Measurements from ENCODE around the gene FBXL7. TPM values are rescaled to one million over a fixed set of nuclear protein-coding genes. Genes with fewer than 3 reads are reported as not detected.

The FBXL7 gene
- total and polyA plus RNA-seq, 2 experiments from 2014 or later = 4.5 to 15.2 TPM

DNA sequence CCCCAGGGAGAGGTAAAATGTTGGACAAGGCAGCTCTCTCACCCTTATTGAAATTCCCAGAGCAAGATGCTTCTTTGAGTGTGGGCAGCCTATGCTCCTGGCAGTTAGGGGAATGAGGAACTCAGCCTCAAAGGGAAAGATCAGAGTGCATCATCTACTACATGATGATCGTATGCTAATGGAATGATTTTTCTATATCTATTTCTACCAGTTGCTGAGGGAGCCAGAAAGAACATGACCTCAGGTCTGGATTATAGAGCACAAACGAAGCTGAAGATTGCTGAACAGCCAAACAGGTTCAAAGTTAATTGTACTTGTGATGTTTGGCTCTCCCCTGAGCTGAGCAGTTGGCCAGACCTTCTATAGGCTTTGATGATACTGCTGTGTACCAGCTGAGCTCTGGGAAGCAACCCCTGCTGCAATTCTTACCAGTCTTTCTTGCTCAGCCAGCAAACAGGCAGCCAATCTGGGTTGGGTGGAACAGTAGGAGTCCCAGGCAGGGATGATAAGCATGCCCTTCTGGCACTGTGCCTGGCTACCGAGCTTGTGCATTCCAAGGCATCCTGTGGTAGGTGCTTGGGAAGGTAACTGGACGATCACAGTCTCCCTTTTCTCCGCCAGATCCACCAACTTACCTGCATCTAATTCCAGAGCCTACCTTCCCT is 10.3 kb upstream of the FBXL7 start:
- no peaks in the 10 kb centered on the region for H3K27me3 ChIP-seq (ENCODE audit: insufficient read depth)
- peaks cover 16% of the 10 kb centered on the region; the same call in 1 of the 2 replicates for H3K9me2 ChIP-seq (ENCODE audit: insufficient read depth)
- no peak for ATAC-seq
- H3K4me1 Mint-ChIP-seq = no peaks in the 10 kb centered on the region
- H3K36me3 ChIP-seq (ENCODE audit: insufficient read depth) = no peaks in the 10 kb centered on the region
- no peak overlapping the region for H2AFZ ChIP-seq
- no peak overlapping the region for H3K4me3 ChIP-seq
- no peaks in the 10 kb centered on the region for H3F3A ChIP-seq (replicated peaks; ENCODE audit: low read depth)
- no peak overlapping the region for H3K4me3 Mint-ChIP-seq
- H3K27me3 Mint-ChIP-seq (ENCODE audit: insufficient read depth, low read depth, poor library complexity) = no peaks in the 10 kb centered on the region
- H3K9me3 Mint-ChIP-seq = no peaks in the 10 kb centered on the region
- no peaks in the 10 kb centered on the region for H3K79me2 ChIP-seq (replicated peaks; ENCODE audit: insufficient read depth)
- no peak overlapping the region for H3K27ac ChIP-seq (ENCODE audit: low read depth)
- H3K4me2 ChIP-seq = no peak overlapping the region
- no peak overlapping the region for H3K27ac Mint-ChIP-seq
- H3K36me3 Mint-ChIP-seq (ENCODE audit: low read depth) = no peaks in the 10 kb centered on the region
- no peak for DNase-seq (ENCODE audit: low spot score)
- TF ChIP-seq, protein P1, sequence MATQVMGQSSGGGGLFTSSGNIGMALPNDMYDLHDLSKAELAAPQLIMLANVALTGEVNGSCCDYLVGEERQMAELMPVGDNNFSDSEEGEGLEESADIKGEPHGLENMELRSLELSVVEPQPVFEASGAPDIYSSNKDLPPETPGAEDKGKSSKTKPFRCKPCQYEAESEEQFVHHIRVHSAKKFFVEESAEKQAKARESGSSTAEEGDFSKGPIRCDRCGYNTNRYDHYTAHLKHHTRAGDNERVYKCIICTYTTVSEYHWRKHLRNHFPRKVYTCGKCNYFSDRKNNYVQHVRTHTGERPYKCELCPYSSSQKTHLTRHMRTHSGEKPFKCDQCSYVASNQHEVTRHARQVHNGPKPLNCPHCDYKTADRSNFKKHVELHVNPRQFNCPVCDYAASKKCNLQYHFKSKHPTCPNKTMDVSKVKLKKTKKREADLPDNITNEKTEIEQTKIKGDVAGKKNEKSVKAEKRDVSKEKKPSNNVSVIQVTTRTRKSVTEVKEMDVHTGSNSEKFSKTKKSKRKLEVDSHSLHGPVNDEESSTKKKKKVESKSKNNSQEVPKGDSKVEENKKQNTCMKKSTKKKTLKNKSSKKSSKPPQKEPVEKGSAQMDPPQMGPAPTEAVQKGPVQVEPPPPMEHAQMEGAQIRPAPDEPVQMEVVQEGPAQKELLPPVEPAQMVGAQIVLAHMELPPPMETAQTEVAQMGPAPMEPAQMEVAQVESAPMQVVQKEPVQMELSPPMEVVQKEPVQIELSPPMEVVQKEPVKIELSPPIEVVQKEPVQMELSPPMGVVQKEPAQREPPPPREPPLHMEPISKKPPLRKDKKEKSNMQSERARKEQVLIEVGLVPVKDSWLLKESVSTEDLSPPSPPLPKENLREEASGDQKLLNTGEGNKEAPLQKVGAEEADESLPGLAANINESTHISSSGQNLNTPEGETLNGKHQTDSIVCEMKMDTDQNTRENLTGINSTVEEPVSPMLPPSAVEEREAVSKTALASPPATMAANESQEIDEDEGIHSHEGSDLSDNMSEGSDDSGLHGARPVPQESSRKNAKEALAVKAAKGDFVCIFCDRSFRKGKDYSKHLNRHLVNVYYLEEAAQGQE (IDR thresholded peaks at IDR 0.05; ENCODE audit: unreplicated experiment) = no peak
- TF ChIP-seq JUNB (IDR thresholded peaks at IDR 0.05; ENCODE audit: unreplicated experiment) (no peak), EZH2 (IDR thresholded peaks at IDR 0.05; ENCODE audit: low read depth, unreplicated experiment) (no peak), NANOG (IDR thresholded peaks at IDR 0.05; ENCODE audit: borderline replicate concordance) (no peak), STAT1 (IDR thresholded peaks at IDR 0.05; ENCODE audit: unreplicated experiment) (no peak), EZH2phosphoT487 (IDR thresholded peaks at IDR 0.05; ENCODE audit: unreplicated experiment) (no peak), POLR2AphosphoS5 (IDR thresholded peaks at IDR 0.05; ENCODE audit: low read depth) (no peak), ZNF331 (CRISPR knock-in tag; IDR thresholded peaks at IDR 0.05; ENCODE audit: low read depth) (no peak), CREB1 (CRISPR knock-in tag; IDR thresholded peaks at IDR 0.05; ENCODE audit: low read depth) (no peak), ZNF114 (CRISPR knock-in tag; IDR thresholded peaks at IDR 0.05) (no peak)
- TF ChIP-seq, protein P2, sequence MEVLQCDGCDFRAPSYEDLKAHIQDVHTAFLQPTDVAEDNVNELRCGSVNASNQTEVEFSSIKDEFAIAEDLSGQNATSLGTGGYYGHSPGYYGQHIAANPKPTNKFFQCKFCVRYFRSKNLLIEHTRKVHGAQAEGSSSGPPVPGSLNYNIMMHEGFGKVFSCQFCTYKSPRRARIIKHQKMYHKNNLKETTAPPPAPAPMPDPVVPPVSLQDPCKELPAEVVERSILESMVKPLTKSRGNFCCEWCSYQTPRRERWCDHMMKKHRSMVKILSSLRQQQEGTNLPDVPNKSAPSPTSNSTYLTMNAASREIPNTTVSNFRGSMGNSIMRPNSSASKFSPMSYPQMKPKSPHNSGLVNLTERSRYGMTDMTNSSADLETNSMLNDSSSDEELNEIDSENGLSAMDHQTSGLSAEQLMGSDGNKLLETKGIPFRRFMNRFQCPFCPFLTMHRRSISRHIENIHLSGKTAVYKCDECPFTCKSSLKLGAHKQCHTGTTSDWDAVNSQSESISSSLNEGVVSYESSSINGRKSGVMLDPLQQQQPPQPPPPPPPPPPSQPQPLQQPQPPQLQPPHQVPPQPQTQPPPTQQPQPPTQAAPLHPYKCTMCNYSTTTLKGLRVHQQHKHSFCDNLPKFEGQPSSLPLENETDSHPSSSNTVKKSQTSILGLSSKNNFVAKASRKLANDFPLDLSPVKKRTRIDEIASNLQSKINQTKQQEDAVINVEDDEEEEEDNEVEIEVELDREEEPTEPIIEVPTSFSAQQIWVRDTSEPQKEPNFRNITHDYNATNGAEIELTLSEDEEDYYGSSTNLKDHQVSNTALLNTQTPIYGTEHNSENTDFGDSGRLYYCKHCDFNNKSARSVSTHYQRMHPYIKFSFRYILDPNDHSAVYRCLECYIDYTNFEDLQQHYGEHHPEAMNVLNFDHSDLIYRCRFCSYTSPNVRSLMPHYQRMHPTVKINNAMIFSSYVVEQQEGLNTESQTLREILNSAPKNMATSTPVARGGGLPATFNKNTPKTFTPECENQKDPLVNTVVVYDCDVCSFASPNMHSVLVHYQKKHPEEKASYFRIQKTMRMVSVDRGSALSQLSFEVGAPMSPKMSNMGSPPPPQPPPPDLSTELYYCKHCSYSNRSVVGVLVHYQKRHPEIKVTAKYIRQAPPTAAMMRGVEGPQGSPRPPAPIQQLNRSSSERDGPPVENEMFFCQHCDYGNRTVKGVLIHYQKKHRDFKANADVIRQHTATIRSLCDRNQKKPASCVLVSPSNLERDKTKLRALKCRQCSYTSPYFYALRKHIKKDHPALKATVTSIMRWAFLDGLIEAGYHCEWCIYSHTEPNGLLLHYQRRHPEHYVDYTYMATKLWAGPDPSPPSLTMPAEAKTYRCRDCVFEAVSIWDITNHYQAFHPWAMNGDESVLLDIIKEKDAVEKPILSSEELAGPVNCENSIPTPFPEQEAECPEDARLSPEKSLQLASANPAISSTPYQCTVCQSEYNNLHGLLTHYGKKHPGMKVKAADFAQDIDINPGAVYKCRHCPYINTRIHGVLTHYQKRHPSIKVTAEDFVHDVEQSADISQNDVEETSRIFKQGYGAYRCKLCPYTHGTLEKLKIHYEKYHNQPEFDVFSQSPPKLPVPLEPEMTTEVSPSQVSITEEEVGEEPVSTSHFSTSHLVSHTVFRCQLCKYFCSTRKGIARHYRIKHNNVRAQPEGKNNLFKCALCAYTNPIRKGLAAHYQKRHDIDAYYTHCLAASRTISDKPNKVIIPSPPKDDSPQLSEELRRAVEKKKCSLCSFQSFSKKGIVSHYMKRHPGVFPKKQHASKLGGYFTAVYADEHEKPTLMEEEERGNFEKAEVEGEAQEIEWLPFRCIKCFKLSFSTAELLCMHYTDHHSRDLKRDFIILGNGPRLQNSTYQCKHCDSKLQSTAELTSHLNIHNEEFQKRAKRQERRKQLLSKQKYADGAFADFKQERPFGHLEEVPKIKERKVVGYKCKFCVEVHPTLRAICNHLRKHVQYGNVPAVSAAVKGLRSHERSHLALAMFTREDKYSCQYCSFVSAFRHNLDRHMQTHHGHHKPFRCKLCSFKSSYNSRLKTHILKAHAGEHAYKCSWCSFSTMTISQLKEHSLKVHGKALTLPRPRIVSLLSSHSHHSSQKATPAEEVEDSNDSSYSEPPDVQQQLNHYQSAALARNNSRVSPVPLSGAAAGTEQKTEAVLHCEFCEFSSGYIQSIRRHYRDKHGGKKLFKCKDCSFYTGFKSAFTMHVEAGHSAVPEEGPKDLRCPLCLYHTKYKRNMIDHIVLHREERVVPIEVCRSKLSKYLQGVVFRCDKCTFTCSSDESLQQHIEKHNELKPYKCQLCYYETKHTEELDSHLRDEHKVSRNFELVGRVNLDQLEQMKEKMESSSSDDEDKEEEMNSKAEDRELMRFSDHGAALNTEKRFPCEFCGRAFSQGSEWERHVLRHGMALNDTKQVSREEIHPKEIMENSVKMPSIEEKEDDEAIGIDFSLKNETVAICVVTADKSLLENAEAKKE (CRISPR knock-in tag; IDR thresholded peaks at IDR 0.05) = no peak
- TF ChIP-seq, protein P3, sequence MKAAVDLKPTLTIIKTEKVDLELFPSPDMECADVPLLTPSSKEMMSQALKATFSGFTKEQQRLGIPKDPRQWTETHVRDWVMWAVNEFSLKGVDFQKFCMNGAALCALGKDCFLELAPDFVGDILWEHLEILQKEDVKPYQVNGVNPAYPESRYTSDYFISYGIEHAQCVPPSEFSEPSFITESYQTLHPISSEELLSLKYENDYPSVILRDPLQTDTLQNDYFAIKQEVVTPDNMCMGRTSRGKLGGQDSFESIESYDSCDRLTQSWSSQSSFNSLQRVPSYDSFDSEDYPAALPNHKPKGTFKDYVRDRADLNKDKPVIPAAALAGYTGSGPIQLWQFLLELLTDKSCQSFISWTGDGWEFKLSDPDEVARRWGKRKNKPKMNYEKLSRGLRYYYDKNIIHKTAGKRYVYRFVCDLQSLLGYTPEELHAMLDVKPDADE (IDR thresholded peaks at IDR 0.05) = no peak
- TF ChIP-seq, protein P4, sequence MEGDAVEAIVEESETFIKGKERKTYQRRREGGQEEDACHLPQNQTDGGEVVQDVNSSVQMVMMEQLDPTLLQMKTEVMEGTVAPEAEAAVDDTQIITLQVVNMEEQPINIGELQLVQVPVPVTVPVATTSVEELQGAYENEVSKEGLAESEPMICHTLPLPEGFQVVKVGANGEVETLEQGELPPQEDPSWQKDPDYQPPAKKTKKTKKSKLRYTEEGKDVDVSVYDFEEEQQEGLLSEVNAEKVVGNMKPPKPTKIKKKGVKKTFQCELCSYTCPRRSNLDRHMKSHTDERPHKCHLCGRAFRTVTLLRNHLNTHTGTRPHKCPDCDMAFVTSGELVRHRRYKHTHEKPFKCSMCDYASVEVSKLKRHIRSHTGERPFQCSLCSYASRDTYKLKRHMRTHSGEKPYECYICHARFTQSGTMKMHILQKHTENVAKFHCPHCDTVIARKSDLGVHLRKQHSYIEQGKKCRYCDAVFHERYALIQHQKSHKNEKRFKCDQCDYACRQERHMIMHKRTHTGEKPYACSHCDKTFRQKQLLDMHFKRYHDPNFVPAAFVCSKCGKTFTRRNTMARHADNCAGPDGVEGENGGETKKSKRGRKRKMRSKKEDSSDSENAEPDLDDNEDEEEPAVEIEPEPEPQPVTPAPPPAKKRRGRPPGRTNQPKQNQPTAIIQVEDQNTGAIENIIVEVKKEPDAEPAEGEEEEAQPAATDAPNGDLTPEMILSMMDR (conservative IDR thresholded peaks at IDR 0.05; ENCODE audit: low read depth in 2 of 2) = no peak
- no peaks in the 10 kb centered on the region; the same call in 1 of the 2 replicates for H4K20me1 ChIP-seq (replicated peaks; ENCODE audit: insufficient read depth)
- no peaks in the 10 kb centered on the region for H3K4me1 ChIP-seq (ENCODE audit: insufficient read depth)
